GM21367 (cell line): ENCODE measurements around the gene PLXNA2.

Experiments used
- ATAC-seq: cut with Tn5 transposase; IDR thresholded peaks from one replicate; pipeline ENCODE4 v1.9.1; 2021; ENCODE audit not compliant: unreplicated experiment

The PLXNA2 gene

GRCh38 chr1:208004851-208005250 is 239.3 kb downstream of the PLXNA2 start:
- ATAC-seq = no peak

DNA sequence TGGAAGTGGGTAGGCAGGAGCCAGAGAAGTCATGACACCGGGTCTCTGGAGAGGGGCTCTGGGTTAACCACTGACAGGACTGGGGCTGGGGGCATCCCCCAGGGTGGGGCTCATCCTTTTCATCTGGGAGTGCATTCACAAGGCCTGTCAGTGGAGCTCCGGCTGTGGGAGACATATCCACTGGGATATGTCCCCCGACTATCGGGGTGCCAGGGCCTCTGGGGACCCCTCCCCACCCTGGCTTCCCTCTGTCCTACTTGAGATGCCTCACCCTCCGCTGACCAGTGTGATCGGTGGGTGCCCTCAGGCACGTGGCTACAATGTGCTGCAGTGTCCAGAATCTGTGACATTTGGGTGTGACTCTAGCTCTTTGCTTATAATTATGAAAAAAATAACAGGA is 240.9 kb downstream of the PLXNA2 start:
- ATAC-seq = no peak

DNA sequence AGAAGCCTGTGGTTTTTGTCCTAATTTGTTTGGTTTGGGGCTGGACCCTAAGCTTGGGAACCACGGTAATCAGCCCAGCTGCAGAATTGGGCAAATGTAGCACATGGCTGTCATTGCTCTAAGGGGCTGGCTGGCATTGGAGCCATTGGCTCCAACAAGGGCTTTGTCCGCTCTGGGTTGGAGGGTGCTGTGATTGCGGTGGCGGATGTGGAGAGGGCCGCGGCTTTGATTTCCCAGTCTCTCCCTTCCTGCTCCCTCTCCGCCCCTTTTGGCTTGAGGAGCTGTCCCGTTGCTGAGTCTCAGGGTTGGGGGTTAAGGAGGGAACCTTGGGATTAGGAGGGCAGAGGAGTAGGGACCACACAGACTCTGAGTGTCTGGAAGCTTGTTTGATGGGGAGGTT is 241.5 kb downstream of the PLXNA2 start:
- ATAC-seq = no peak

- no peak for ATAC-seq
Observed at GRCh38 chr1:208002078-208002477, 242.1 kb downstream of the PLXNA2 start.

GRCh38 chr1:208000504-208000903 is 243.7 kb downstream of the PLXNA2 start:
- no peak for ATAC-seq

- ATAC-seq = no peak
Observed at GRCh38 chr1:207999972-208000371, 244.2 kb downstream of the PLXNA2 start.

DNA sequence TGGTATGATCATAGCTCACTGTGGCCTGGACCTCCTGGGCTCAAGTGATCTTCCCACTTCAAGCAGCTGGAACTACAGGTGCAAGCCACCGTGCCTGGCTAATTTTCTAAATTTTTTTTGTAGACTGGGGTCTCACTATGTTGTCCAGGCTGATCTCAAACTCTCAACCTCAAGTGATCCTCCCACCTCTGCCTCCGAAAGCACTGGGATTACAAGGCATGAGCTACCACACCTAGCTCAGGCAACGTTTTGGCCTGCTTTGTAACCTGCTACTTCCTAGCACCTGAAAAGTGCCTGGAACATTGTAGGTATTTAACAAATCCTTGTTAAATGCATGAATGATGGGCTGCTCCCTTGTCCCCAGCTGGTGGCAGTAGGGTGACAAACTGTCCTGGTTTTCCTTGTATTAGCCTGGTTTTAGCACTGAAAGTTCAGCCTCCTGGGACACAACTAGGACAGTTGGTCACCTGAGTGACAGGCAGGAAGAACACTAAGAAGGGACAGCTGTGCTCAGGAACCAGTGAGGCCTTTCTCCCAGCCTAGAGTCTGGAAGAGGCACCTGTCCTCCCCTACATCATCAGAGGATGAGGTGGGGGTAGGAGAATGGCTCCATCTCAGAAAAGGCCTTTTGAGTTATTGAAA is 244.8 kb downstream of the PLXNA2 start:
- no peak for ATAC-seq

GRCh38 chr1:207998691-207999090 is 245.5 kb downstream of the PLXNA2 start:
- ATAC-seq = no peak

DNA sequence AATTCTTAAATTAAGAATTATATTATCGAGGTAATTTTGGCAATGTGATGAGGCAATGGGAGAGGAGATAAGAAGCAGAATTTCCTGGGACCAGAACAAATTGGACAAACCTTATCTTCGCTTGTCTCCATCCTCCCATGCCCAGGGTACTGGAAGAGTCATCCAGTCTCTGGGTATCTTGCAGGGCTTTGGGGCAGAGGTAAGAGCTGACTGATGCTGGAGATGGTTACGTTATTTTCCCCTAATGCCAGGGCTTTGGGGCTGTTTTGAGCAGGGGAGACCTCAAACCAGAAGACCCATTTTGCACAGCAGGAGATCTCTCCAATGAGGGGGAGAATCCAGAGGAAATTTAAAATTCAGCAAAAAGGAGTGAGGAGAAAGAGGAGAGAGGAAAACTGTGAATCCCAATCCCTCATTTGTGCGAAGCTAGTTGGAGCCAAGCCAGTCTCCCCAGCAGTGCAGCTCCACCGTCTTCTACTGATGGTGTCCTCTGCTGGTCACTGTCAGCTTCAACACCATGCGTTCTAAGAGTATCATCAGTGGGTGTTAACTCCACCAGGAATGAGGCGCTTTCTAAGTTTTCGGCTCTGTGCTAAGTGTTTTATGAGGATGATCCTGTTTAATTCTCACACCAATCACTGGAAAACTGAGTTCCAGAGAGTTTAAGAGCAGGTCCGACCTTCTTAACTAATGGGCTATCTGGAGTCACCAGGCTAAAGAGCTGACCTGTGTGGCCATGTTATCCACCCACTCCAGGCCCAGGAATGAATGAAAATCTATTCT is 246.5 kb downstream of the PLXNA2 start:
- no peak for ATAC-seq

DNA sequence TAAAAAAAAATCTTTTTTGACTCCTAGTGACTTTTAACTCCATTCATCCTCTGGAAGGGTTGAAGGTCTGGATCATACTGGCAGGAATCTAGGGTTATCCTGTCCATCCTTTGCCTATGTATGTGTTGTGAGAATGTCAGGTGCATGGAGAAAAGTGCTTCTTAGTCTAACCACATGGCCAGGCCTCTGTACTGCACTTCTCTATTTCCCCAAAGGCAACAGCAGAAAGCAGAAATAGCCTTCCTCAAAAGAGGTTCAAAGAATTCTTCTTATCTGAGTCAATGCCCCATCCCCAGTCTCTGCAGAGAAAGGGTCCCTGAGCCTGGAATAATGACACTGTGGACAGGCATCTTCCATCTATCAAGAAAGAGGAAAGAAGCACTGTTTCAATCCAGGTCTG is 247.5 kb downstream of the PLXNA2 start:
- ATAC-seq = no peak

GRCh38 chr1:207995576-207995975 is 248.6 kb downstream of the PLXNA2 start:
- ATAC-seq = no peak

GRCh38 chr1:207993477-207994445 is 250.4 kb downstream of the PLXNA2 start:
- ATAC-seq = no peak

DNA sequence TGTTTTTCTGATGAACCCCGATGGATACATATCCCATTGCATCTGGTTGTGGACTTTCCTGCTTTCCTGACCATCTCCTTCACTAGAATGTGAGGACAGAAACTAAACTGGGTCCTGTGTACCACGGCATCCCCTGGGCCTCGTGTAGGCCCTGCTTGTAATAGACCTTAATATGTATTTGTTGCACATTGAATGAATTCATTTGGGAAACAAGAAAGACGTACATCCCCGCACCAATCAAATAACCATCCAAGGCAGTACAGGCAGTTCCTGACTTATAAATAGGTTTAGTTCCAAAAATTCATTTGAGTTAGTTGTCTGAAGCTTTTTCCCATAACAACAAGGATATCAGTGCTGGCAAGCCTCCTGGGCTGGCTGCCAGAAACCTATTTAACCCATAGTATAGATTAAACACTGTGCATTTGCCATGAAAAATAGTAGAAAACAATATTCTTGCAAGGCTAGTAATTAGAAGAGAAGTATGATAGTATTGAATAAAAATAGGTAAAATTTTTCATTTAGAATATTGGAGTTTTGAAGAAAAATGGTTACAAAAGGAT is 251.4 kb downstream of the PLXNA2 start:
- no peak for ATAC-seq

- no peak for ATAC-seq
Observed at GRCh38 chr1:207991583-207992026, 252.6 kb downstream of the PLXNA2 start.

GRCh38 chr1:207990876-207991582 is 253.2 kb downstream of the PLXNA2 start:
- no peak for ATAC-seq

DNA sequence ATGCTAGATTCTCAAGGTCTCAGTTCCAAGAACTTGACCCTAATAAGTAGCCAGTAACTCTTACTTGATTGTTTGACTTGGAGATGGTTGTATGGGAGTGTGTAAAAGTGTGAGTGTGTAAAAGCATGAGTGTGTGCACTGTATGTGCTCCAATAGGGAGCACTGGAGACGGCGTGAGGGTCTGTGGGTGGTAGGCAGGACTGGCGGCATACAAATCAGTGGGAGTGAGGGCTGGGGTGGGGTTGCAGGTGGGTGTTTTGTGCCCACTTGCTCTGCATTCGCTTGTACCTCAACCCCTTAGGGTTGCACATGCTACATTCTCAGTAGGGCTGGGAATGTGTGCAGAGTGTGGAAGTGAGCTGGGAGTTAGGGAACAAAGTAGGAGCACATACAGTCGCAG is 253.7 kb downstream of the PLXNA2 start:
- no peak for ATAC-seq

DNA sequence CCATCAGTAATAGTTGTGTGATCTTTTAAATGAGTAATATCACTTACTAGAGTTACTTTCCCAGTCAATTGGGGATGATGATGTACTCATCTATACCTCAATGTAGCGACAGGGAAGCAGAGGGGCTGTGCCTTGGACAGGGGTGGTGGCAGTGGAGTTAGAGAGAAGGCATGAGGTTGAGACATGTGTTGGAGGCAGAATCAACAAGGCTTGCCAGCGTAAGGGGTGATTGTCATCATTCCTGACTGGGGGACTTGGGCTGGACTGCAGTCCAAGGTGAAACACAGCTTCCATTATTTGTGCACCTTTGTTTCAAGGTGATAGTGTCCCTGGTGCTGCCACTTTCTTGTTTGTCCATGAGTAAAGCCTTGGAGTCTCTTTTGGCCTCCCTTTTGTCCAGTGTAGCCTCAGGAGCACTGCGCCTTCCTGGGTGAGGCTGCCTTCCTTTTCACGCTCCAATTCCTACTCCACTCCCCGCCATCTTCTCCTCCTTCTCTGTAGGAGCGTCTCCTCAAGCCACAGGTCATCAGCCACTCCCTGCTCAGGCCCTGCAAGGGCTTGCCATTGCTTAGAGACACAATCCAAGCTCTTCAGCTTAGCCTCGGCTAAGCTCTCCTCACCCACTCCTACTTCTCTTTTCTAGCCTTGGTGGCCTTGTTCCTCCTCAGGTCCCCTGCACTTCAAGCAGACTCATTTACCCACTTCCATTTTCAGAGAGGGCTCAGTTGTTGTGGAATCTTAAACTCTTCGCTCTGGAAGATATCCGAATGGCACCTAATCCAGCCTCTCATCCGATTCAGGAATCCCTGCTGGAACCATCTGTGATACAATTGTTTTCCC is 255.6 kb downstream of the PLXNA2 start:
- ATAC-seq = no peak

DNA sequence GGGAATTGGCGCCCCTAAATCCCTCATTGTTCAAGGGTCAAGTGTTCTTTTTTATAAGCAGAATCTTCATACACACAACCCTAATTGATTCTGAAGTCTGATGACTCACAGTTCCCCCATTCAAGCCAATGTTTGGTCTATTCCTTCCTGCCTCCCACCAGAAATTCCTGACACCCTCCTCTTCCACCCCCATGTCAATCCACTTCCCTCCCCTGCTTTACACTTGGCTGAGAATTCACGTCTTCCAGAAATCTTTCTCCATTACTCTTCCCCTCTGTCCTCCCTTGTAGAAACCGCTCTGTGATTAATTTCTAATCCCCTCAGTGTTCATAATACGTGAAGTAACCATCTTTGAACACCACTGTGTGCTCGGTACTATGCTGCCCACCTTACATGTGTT is 257.0 kb downstream of the PLXNA2 start:
- no peak for ATAC-seq

DNA sequence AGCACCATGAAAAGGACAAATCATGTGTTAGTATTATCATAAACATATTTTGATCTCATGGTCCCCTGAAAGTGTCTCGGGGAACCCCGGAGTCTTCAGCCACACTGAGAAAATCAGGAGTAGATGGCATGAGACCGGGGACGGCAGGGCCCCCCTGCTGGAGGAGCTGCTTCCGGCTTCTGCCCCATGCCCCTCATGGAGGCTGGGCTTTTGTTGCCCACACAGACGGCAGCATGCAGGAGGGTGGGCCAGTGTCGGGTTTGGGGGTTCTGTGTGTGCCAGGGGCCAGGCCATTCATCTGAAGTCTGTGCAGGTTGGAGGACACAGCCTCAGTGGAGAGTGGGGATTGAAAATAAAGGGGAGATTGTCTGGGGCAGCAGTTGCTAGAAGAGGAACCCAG is 258.2 kb downstream of the PLXNA2 start:
- ATAC-seq = no peak
